NOMO-1 (cell line): ENCODE data around the gene SIGLEC11.
A peak's percentile ranks its signal among the peaks of the same experiment; 100 is the strongest.
"Not testable (repeated sequence)": the region's sequence is repeated elsewhere in the genome, so short reads cannot be mapped to it uniquely, and the experiment has no call there.

ENCODE experiments used
- DNase-seq, 2 experiments: peaks; one replicate each; lab custom pipeline; 2025; ENCODE audit not compliant: unreplicated experiment in 2 of 2; lab: John Stamatoyannopoulos, UW

SIGLEC11 gene, protein sequence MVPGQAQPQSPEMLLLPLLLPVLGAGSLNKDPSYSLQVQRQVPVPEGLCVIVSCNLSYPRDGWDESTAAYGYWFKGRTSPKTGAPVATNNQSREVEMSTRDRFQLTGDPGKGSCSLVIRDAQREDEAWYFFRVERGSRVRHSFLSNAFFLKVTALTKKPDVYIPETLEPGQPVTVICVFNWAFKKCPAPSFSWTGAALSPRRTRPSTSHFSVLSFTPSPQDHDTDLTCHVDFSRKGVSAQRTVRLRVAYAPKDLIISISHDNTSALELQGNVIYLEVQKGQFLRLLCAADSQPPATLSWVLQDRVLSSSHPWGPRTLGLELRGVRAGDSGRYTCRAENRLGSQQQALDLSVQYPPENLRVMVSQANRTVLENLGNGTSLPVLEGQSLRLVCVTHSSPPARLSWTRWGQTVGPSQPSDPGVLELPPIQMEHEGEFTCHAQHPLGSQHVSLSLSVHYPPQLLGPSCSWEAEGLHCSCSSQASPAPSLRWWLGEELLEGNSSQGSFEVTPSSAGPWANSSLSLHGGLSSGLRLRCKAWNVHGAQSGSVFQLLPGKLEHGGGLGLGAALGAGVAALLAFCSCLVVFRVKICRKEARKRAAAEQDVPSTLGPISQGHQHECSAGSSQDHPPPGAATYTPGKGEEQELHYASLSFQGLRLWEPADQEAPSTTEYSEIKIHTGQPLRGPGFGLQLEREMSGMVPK

DNA sequence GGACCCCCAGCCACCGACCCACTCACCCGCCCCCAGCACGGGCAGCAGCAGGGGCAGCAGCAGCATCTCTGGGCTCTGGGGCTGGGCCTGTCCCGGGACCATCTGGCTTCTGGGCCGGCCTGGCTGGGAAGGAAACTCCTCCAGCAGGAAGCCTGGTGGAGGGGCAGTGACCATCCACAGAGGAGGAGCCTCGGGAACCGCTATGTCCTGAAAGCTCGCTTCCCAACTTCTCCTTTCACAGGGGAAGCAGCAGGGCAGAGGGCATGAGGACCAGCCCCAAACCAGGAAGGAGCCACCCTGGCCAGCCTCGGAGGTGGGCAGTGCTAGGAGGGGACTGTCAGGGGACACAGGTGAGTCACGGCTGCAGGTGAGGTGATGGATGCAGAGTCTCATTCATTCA lies at the start of gene SIGLEC11:
TSS of gene SIGLEC11 (minus strand) at position 193 of the 400 bp plus-strand sequence. CDS start at position 102, 91 bp downstream.
- not testable (repeated sequence) for DNase-seq

DNA sequence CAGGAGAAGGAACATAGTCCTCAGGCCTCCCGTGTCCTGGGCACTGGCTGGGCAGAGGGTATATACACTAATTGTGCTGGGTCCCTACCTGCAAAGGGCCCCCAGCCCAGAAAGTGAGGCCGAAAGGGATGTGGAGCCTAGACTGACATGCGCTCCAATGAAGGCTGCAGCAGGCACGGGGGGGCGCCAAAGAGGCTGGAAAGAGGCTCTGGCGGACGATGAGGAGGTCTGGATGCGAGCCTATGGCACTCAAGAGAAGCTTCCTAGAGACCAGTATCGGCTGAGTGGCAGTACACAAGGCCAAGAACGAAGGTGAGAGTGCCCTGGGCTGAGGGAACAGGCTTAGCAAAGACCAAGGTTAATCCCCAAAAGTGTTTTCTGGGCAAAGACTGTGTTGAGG lies 47.6 kb upstream of the SIGLEC11 start:
- no peak for DNase-seq

GRCh38 chr19:50007947-50008346 lies 47.0 kb upstream of the SIGLEC11 start:
- DNase-seq = no peak

GRCh38 chr19:50007170-50007569 lies 46.2 kb upstream of the SIGLEC11 start:
- no peak for DNase-seq

- DNase-seq = no peak
Measured at GRCh38 chr19:50005428-50005827, 44.5 kb upstream of the SIGLEC11 start.

- DNase-seq = peak; percentile 42 to 76
Measured at GRCh38 chr19:50003810-50004419, 42.9 kb upstream of the SIGLEC11 start.

- DNase-seq = no peak
Measured at GRCh38 chr19:50003254-50003788, 42.3 kb upstream of the SIGLEC11 start.

DNA sequence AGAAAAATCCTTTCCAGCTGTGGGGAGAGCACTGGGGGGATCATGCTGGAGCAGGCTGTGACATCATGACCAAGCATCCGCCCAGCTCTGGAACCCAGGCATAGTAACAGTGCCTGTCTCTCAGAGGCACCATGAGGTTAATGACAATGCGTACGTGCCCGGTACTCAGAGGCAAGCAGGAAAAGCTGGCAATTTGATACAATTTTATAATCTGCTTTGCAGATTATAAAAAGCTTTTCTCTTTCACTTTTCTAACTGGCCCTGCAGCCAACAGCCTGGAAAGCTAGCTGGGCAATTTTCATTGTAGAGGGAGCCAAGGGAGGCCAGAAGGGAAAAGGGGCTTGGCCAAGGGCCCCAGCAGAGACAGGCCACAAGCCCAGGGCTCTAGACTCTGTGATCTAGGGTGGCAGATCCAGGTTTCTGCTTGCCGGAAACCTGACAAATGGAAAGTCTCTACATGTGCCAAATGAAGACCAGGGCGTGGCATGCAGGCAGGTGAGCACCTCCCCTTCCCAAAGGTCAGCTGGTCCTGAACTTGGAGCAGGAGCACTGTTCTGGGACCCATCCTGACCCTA lies 41.5 kb upstream of the SIGLEC11 start:
- DNase-seq = no peak

DNA sequence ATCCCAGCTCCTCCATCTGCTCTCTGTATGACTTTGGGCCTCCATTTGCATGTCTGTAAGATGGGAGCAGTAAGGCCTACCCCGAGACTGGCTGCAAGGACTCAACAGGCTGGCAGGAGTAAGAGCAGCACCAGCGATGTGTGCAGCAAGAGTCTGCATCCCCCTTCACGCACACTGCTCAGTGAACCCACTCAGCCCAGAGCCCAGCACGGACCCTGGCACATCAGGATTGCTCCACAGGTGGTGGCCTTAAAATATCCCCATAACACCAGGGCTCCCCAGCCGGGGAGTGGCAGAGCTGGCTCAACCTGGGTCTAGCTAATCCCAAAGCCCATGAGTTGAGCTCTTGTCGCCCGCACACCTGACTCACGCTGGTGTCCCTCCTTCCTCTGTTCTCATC lies 40.8 kb upstream of the SIGLEC11 start:
- DNase-seq = no peak

GRCh38 chr19:50000841-50001557 lies 40.0 kb upstream of the SIGLEC11 start:
- peak; percentile 7 to 20 for DNase-seq

DNA sequence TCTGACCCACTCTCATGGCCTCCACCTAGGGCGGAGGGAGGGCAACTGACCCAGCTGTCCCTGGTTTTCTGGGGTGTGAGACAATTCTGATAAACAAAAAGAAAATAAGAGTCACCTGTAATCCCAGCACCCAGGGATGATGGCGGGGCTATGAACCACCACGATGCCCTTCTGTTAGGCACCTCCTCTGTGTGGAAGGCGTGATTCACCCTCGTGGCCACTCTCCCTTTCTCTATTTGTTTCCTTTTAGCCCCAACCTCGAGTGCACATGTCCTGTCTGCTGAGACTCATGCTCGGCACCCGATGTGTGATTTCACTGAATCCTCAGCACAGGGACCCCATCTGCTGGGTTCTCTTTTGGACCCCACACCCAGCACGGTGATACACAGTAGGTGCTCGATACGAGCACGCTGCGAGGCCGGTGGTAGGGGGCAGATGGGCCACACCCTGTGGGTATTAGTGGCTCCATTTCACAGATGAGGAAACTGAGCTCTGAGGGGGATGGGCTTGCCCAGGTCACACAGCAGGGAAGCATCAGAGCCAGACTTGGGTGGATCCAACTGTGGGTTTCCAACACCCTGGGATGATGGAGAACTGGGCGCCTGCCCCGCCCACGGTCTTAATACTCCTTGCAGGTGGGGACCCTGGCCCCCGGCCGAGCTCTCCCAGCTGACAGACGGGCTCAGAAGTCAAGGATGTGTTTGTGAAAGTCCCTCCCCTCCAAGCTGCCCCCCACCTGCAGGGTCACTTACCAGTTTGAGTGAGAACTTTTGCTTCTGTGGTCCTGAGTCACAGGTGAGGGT lies 39.3 kb upstream of the SIGLEC11 start:
- no peak for DNase-seq

DNA sequence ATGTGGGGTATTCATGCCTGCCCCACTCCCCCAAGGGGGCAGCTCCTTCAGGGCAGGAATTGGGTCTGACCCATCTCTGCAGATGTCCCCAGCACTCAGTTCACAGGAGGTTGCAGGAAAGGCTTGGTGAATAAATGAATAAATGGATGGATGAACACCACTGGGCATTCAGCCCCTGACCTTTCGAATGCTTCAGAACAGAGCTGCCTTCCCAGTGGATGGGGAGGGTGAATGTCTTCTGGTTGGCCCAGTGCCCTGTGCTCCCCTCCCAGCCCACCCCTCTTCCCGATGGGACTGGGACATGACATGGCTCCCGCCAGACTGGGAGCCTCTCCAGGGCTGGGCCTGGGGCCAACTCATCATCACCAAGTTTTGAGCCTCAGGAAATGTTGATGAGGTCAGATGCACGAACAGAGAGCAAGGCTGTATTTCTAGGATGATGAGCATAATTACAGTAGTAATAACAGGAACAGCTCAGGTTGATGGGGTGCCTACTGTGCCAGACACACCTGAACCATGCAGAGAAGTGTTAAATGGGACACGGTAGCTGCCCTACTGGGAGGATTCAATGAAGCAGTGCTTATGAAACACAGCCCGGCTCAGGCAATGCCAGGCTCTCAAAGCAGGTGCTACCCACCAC lies 38.5 kb upstream of the SIGLEC11 start:
- no peak for DNase-seq

DNA sequence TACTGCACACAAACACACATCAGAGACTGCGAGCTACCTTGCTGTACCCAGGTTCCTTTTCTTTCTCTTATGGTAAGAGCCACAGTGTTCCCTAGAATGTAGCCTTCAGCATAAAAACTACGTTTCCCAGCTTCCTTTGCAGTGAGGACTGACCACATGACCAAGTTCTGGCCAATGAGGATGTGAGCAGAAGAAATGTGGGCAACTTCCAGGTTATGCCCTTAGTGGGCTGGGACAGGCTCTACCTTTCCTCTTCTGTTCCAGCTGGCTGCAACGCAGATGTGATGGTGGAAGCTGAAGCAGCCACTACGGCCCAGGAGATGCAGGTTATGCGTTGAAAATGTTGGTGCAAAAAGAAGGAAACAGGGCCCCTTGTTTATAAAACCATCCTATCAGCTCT lies 36.7 kb upstream of the SIGLEC11 start:
- peak in 1 of 2 experiments; percentile 45 for DNase-seq

- no peak for DNase-seq
Measured at GRCh38 chr19:49988433-49988832, 27.5 kb upstream of the SIGLEC11 start.

GRCh38 chr19:49988007-49988406 lies 27.0 kb upstream of the SIGLEC11 start:
- no peak for DNase-seq

- DNase-seq = peak; percentile 90 to 93
Measured at GRCh38 chr19:49987159-49987698, 26.3 kb upstream of the SIGLEC11 start.

DNA sequence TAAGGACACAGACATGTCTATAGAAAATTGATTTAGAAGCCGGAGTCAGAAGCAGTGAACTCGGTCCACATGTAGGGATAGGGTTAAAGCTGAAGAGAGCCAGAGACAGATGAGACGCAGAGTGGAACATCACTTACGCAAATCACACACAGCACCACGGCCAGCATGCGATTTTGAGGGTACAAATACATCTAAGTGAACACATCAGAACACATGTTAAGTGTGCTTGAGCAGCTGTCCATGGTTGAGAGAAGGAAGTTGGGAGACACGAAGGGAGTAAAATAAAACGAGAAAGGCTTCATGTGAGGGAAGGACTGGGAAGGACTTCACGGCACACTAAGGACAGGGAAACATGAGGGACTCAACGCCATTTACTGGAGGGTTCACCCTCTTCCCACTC lies 25.4 kb upstream of the SIGLEC11 start:
- no peak for DNase-seq

- no peak for DNase-seq
Measured at GRCh38 chr19:49985871-49986270, 24.9 kb upstream of the SIGLEC11 start.

DNA sequence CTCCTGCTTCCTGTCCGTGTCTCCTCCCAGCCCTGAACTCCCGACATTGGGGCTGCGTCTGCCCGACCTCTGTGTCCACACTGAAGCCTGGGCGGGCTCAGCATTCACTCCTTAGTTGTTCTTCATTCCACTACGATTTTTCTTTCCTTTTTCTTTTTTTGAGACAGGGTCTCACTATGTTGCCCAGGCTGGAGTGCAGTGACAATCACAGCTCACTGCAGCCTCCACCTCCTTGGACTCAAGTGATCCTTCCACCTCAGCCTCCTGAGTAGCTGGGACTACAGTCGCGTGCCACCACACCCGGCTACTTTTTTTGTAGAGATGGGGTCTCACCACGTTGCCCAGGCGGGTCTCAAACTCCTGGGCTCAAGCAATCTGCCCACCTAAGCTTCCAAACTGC lies 23.5 kb upstream of the SIGLEC11 start:
- no peak for DNase-seq
